ENCODE data around the gene HCN2.

The HCN2 gene

GRCh38 chr19:589693-590395 lies at the start of gene HCN2:
Gene HCN2, plus strand, starts transcription at chr19:589881. Its CDS starts 65 bp downstream, at chr19:589946.
- no peak for DNase-seq

- no peak for DNase-seq
Measured at GRCh38 chr19:540867-541637, 48.6 kb upstream of the HCN2 start.

GRCh38 chr19:541699-542098 lies 48.0 kb upstream of the HCN2 start:
- DNase-seq: no peak

GRCh38 chr19:542173-542866 lies 47.4 kb upstream of the HCN2 start:
- DNase-seq: no peak

- DNase-seq: peak; percentile 64 to 69
Measured at GRCh38 chr19:543910-544608, 45.6 kb upstream of the HCN2 start, which contains the start of gene GZMM. Gene GZMM, plus strand, starts transcription at chr19:544053. Its CDS starts 19 bp downstream, at chr19:544072.

GRCh38 chr19:547117-547516 lies 42.6 kb upstream of the HCN2 start:
- DNase-seq: no peak

GRCh38 chr19:547836-548720 lies 41.6 kb upstream of the HCN2 start:
- DNase-seq: no peak

- no peak for DNase-seq
Measured at GRCh38 chr19:548886-549830, 40.5 kb upstream of the HCN2 start.

- DNase-seq: no peak
Measured at GRCh38 chr19:554817-555216, 34.9 kb upstream of the HCN2 start.

GRCh38 chr19:555474-555808 lies 34.2 kb upstream of the HCN2 start:
- no peak for DNase-seq

- DNase-seq: no peak
Measured at GRCh38 chr19:556611-557382, 32.9 kb upstream of the HCN2 start.

- DNase-seq: no peak
Measured at GRCh38 chr19:558770-559439, 30.8 kb upstream of the HCN2 start.

- DNase-seq: no peak
Measured at GRCh38 chr19:560121-560520, 29.6 kb upstream of the HCN2 start.

GRCh38 chr19:566403-566802 lies 23.3 kb upstream of the HCN2 start:
- DNase-seq: no peak

GRCh38 chr19:566844-567243 lies 22.8 kb upstream of the HCN2 start:
- DNase-seq: no peak

GRCh38 chr19:567296-567900 lies 22.3 kb upstream of the HCN2 start:
- DNase-seq: no peak

GRCh38 chr19:570251-570686 lies 19.4 kb upstream of the HCN2 start:
- DNase-seq: no peak

GRCh38 chr19:570937-571565 lies 18.6 kb upstream of the HCN2 start:
- DNase-seq: peak in 1 of 2 experiments; percentile 32

Measured in activated CD4-positive, alpha-beta T cell treated with anti-CD3 and anti-CD28 coated beads, Interleukin-2, amount 50 U/mL, for 4 hours (primary cell).